Activated CD4-positive, alpha-beta memory T cell treated with anti-CD3 and anti-CD28 coated beads for 36 hours (primary cell): ENCODE results near the gene PGLYRP2. TPM values are rescaled to one million over a fixed set of nuclear protein-coding genes. Genes with fewer than 3 reads are reported as not detected.
"Not testable (repeated sequence)": the region's sequence is repeated elsewhere in the genome, so short reads cannot be mapped to it uniquely, and the experiment has no call there.

ENCODE experiments used
- CTCF ChIA-PET: fragments of 350-600 bp; sonication (Branson Sonifier 250); formaldehyde crosslinking; loops from one replicate; lab custom pipeline; 2021; ENCODE audit warnings: antibody characterized with exemption, inconsistent platforms; lab: Charles Lee
- POLR2A ChIA-PET: fragments of 350-600 bp; sonication (Branson Sonifier 250); formaldehyde crosslinking; loops from one replicate; lab custom pipeline; 2021; ENCODE audit warnings: antibody characterized with exemption; lab: Charles Lee
- DNase-seq: peaks from one replicate; pipeline ENCODE4 v3.0.0-alpha.2; 2020
- H3K27ac Mint-ChIP-seq: one replicate; pipeline ENCODE4 v1.8.0; 2021; ENCODE audit warnings: mixed read lengths
- H3K27me3 Mint-ChIP-seq: one replicate; pipeline ENCODE4 v1.8.0; 2021; ENCODE audit warnings: mixed read lengths
- H3K36me3 Mint-ChIP-seq: one replicate; pipeline ENCODE4 v1.8.0; 2021; ENCODE audit warnings: mixed read lengths
- H3K4me1 Mint-ChIP-seq: one replicate; pipeline ENCODE4 v1.8.0; 2021; ENCODE audit warnings: low read depth, mixed read lengths
- H3K4me3 Mint-ChIP-seq: one replicate; pipeline ENCODE4 v1.8.0; 2021; ENCODE audit warnings: mild to moderate bottlenecking, mixed read lengths
- H3K9me3 Mint-ChIP-seq: one replicate; pipeline ENCODE4 v1.8.0; 2021; ENCODE audit warnings: mixed read lengths
- intact Hi-C: fragments of 100-400 bp; cut with micrococcal nuclease; formaldehyde crosslinking; loops from one replicate; pipeline ENCODE4 v1.15.1; 2023
- total RNA-seq, 2 experiments: library from RNA; stranded (reverse); gene quantifications; one replicate each; pipeline ENCODE4 v1.2.3, GENCODE V29; 2021

Gene PGLYRP2
- total RNA-seq, 2 experiments from 2014 or later = 0.24 TPM; not detected in 1

GRCh38 chr19:15476325-15476724 is 3.0 kb downstream of the PGLYRP2 start:
- no peaks in the 10 kb centered on the region for H3K36me3 Mint-ChIP-seq
- no peak overlapping the region for H3K4me3 Mint-ChIP-seq
- CTCF ChIA-PET = interaction anchor here (0.7 to 2.8 kb wide), 2 partner anchors 10 to 79 kb away, joined by 3 to 8 read pairs; no protein-coding TSS in a partner anchor
- peaks cover 14% of the 10 kb centered on the region for H3K4me1 Mint-ChIP-seq
- intact Hi-C loops = no loop called here
- no peak for DNase-seq
- H3K9me3 Mint-ChIP-seq = no peaks in the 10 kb centered on the region
- H3K27ac Mint-ChIP-seq = no peak overlapping the region
- POLR2A ChIA-PET = no interaction called here
- H3K27me3 Mint-ChIP-seq = no peaks in the 10 kb centered on the region

DNA sequence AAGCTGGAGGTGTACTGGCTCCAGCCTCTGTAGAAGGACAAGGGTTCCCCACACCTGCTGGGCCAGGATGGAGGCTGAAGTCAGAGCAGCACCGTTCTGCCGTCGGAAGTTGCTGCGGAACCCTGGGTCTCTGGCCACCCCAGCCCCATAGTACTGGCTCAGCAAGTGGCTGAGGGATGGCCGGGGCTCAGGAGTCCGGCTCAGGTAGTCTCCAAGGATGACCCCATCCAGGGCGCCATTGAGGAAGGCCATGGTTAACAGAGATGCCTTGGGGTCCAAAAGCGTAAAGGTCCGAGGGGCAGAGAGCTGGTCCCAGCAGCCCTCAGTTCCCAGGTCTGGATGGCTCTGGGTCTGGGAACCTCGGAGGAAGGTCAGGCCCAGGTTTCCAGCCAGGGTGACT is 3.7 kb downstream of the PGLYRP2 start:
- Mint-ChIP-seq H3K36me3 (no peaks in the 10 kb centered on the region), H3K27me3 (no peaks in the 10 kb centered on the region), H3K9me3 (no peaks in the 10 kb centered on the region), H3K27ac (no peak overlapping the region), H3K4me1 (peaks cover 14% of the 10 kb centered on the region), H3K4me3 (no peak overlapping the region)
- POLR2A ChIA-PET = no interaction called here
- no peak for DNase-seq
- intact Hi-C loops = no loop called here
- CTCF ChIA-PET = interaction anchor here (0.7 kb wide), 1 partner anchor 9 kb away, joined by 3 read pairs; no protein-coding TSS in a partner anchor

DNA sequence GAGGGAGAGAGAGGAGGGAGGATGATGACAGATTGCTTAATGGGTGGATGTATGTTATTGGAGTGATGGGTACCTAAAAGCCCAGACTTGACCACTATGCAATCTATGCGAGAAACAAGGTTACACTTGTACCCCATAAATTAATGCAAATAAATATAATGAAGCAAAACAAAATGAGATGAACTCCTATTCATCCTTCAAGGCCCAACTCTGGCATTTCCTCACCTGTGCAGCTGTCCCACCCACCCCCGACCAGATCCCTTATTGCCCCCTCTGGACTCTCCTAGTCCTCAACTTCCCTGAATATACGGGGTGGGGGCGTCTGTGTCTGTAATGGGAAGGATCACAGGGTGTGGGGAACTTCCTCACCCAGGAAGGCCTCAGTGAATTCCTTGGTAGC is 4.1 kb downstream of the PGLYRP2 start:
- no peak overlapping the region for H3K4me3 Mint-ChIP-seq
- no peaks in the 10 kb centered on the region for H3K9me3 Mint-ChIP-seq
- H3K36me3 Mint-ChIP-seq = no peaks in the 10 kb centered on the region
- no peaks in the 10 kb centered on the region for H3K27me3 Mint-ChIP-seq
- no peak for DNase-seq
- CTCF ChIA-PET = interaction anchor here (1.1 kb wide), 1 partner anchor 80 kb away, joined by 3 read pairs; no protein-coding TSS in a partner anchor
- H3K4me1 Mint-ChIP-seq = peaks cover 14% of the 10 kb centered on the region
- H3K27ac Mint-ChIP-seq = no peak overlapping the region
- POLR2A ChIA-PET = no interaction called here
- intact Hi-C loops = no loop called here

GRCh38 chr19:15473821-15474220 is 5.5 kb downstream of the PGLYRP2 start:
- H3K9me3 Mint-ChIP-seq, H3K4me3 Mint-ChIP-seq, H3K36me3 Mint-ChIP-seq, intact Hi-C loops, H3K27me3 Mint-ChIP-seq, CTCF ChIA-PET, POLR2A ChIA-PET, DNase-seq: not testable (repeated sequence)
- peaks cover 24% of the 10 kb centered on the region for H3K4me1 Mint-ChIP-seq
- peak overlapping the region; percentile 2 for H3K27ac Mint-ChIP-seq

DNA sequence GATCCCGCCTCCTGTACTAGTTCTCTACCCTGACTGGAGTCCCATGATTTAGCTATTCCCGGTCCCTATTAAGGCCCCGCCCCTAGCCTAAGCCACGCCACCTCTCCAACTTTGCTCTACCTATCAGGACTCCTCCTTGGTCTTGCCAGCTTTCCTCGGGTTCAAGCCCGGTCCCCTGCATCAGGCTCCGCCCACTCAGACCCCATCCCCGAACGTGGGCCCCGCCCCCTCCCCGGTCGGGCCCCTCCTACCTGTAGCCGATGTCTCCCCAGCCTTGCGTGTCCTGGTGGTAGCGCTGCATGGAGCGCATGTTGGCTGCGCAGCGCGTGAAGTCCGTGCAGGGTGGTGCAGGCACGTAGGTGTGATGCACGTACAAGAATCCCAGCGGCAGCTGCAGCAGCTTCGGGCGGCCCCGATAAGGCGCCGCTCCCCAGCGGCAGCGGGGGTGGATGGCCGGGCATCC is 7.6 kb downstream of the PGLYRP2 start:
- Mint-ChIP-seq H3K27me3 (no peaks in the 10 kb centered on the region), H3K36me3 (peaks cover 2% of the 10 kb centered on the region), H3K9me3 (peaks cover 2% of the 10 kb centered on the region), H3K4me1 (peaks cover 44% of the 10 kb centered on the region), H3K27ac (no peak overlapping the region), H3K4me3 (no peak overlapping the region)
- POLR2A ChIA-PET = no interaction called here
- DNase-seq = no peak
- CTCF ChIA-PET = no interaction called here
- intact Hi-C loops = no loop called here

DNA sequence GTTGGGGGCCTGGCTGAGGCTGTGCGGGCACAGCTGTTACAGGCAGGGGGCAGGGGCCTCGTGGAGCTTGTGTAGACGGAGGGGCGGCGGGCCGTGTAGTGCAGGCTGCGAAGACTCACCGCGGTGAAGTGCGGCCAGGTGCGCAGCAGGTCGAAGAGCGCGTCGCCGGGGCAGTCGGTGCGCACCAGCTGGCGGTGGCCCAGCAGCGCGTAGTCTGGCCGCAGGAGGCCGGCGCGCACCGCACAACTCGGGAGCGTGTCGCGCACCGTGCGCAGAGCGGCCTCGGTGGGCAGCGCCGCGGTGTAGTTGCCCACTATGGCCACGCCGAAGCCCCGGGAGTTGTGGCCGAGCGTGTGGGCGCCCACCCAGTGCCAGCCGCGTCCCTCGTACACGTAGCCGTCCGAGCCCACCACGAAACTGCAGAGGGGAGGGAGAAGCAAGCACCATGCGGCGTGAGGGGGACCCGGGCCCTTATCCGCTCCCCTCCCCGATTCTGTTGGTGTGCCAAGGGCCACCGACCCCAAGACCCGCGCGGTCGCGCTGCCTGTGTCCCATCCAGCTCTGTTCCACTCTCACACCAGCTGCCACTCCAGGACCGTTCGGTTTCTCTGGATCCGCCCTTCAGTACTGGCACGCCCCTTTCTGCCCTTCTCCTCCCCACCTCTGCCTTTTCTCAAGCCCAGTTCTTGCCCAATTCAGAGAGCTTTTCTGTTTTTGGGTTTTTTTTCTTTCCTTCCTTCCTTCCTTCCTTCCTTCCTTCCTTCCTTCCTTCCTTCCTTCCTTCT is 9.6 kb downstream of the PGLYRP2 start:
- peaks cover 2% of the 10 kb centered on the region for H3K9me3 Mint-ChIP-seq
- peak; percentile 50 for DNase-seq
- H3K27me3 Mint-ChIP-seq = no peaks in the 10 kb centered on the region
- H3K36me3 Mint-ChIP-seq = peaks cover 2% of the 10 kb centered on the region
- ChIA-PET POLR2A (interaction anchor here (0.5 to 1.0 kb wide), 2 partner anchors 11 to 50 kb away, joined by 3 read pairs; no protein-coding TSS in a partner anchor), CTCF (interaction anchor here (0.7 to 1.1 kb wide), 2 partner anchors 51 to 86 kb away, joined by 5 to 6 read pairs; partner anchors contain the start of gene AKAP8L)
- H3K4me1 Mint-ChIP-seq = peaks cover 52% of the 10 kb centered on the region
- no peak overlapping the region for H3K27ac Mint-ChIP-seq
- intact Hi-C loops = no loop called here
- peak overlapping the region; percentile 63 for H3K4me3 Mint-ChIP-seq

- Mint-ChIP-seq H3K36me3 (peaks cover 2% of the 10 kb centered on the region), H3K4me1 (peaks cover 55% of the 10 kb centered on the region), H3K4me3 (peak overlapping the region; percentile 63), H3K27ac (no peak overlapping the region), H3K9me3 (peaks cover 2% of the 10 kb centered on the region), H3K27me3 (no peaks in the 10 kb centered on the region)
- POLR2A ChIA-PET = interaction anchor here (1.0 to 2.6 kb wide), 3 partner anchors 49 to 82 kb away, joined by 3 to 10 read pairs (median 8); partner anchors contain the start of gene AKAP8L
- CTCF ChIA-PET = interaction anchor here (1.1 to 2.7 kb wide), 2 partner anchors 87 kb away, joined by 6 to 17 read pairs; no protein-coding TSS in a partner anchor
- no peak for DNase-seq
- intact Hi-C loops = no loop called here
These were observed 10.4 kb downstream of the PGLYRP2 start for GRCh38 chr19:15468675-15469512.

- no peak for DNase-seq
- Mint-ChIP-seq H3K4me3 (no peak overlapping the region), H3K27ac (peak overlapping the region; percentile 93), H3K36me3 (peaks cover 11% of the 10 kb centered on the region), H3K9me3 (peaks cover 2% of the 10 kb centered on the region), H3K27me3 (no peaks in the 10 kb centered on the region), H3K4me1 (peaks cover 50% of the 10 kb centered on the region)
- intact Hi-C loops = loop anchor here (1.0 to 2.0 kb wide), 6 partner anchors 35 to 166 kb away; no protein-coding TSS in a partner anchor
- POLR2A ChIA-PET = interaction anchor here (1.1 to 2.6 kb wide), 8 partner anchors 12 to 164 kb away, joined by 3 to 10 read pairs (median 8); partner anchors contain the start of gene AKAP8L
- CTCF ChIA-PET = interaction anchor here (0.7 to 2.7 kb wide), 10 partner anchors 11 to 88 kb away, joined by 3 to 17 read pairs (median 4); partner anchors contain the start of genes AKAP8L and PGLYRP2
These were observed 11.5 kb downstream of the PGLYRP2 start for GRCh38 chr19:15467734-15468214.

GRCh38 chr19:15466851-15467733 is 12.2 kb downstream of the PGLYRP2 start:
- ChIA-PET CTCF (interaction anchor here (0.6 to 2.7 kb wide), 13 partner anchors 9 to 519 kb away, joined by 3 to 17 read pairs (median 4); partner anchors contain the start of genes AKAP8L and PGLYRP2), POLR2A (interaction anchor here (0.6 to 2.6 kb wide), 10 partner anchors 11 to 163 kb away, joined by 3 to 10 read pairs (median 6); partner anchors contain the start of gene AKAP8L)
- H3K36me3 Mint-ChIP-seq = peaks cover 17% of the 10 kb centered on the region
- H3K4me1 Mint-ChIP-seq = peaks cover 52% of the 10 kb centered on the region
- H3K27me3 Mint-ChIP-seq = no peaks in the 10 kb centered on the region
- peaks cover 2% of the 10 kb centered on the region for H3K9me3 Mint-ChIP-seq
- peak overlapping the region; percentile 93 for H3K27ac Mint-ChIP-seq
- peak overlapping the region; percentile 41 for H3K4me3 Mint-ChIP-seq
- DNase-seq = peak; percentile 84
- intact Hi-C loops = loop anchor here (1.0 to 2.0 kb wide), 6 partner anchors 34 to 166 kb away; no protein-coding TSS in a partner anchor
